ENCODE measurements around the gene AIF1L. TPM values are rescaled to one million over a fixed set of nuclear protein-coding genes. Genes with fewer than 3 reads are reported as not detected.

AIF1L gene
- 10 to 100 TPM; 18.8 to 21.9 TPM for total RNA-seq

- DNase-seq (ENCODE audit: low spot score) (no peak), ATAC-seq (ENCODE audit: insufficient number of reproducible peaks, low FRiP score, low read depth) (no peak)
- Histone ChIP-seq H3K4me1 (ENCODE audit: control insufficient read depth in 1 of 2, low read depth in 2 of 2) (peaks cover 2 to 40% of the 10 kb centered on the region in 2 donors), H3K9me3 (no peaks in the 10 kb centered on the region), H3K36me3 (no peaks in the 10 kb centered on the region), H3K27ac (peak within 1 kb of the TSS; percentile 30 to 53), H3K27me3 (replicated peaks; ENCODE audit: insufficient read depth) (no peaks in the 10 kb centered on the region), H3K4me3 (peak within 1 kb of the TSS; percentile 74)
- TF ChIP-seq CTCF (IDR thresholded peaks at IDR 0.05): no peak
Observed at GRCh38 chr9:131096269-131097125, at the start of gene AIF1L. Gene AIF1L (plus strand): TSS chr9:131096531. CDS start chr9:131096630, 99 bp downstream.

- H3K36me3 ChIP-seq: no peaks in the 10 kb centered on the region
- no peaks in the 10 kb centered on the region for H3K27me3 ChIP-seq (replicated peaks; ENCODE audit: insufficient read depth)
- peak; percentile 93 for TF ChIP-seq CTCF (IDR thresholded peaks at IDR 0.05)
- ATAC-seq (ENCODE audit: insufficient number of reproducible peaks, low FRiP score, low read depth) (no peak), DNase-seq (ENCODE audit: low spot score) (peak; percentile 14)
- no peak overlapping the region for H3K27ac ChIP-seq
- H3K4me1 ChIP-seq (ENCODE audit: control insufficient read depth in 1 of 2, low read depth in 2 of 2): no peaks in the 10 kb centered on the region
- H3K4me3 ChIP-seq: peak overlapping the region; percentile 48
- no peaks in the 10 kb centered on the region for H3K9me3 ChIP-seq
Observed at GRCh38 chr9:131046581-131047202, 49.6 kb upstream of the AIF1L start.

- no peak for DNase-seq (ENCODE audit: low spot score)
- no peak for TF ChIP-seq CTCF (IDR thresholded peaks at IDR 0.05)
- H3K27ac ChIP-seq: no peak overlapping the region
- no peaks in the 10 kb centered on the region for H3K27me3 ChIP-seq (replicated peaks; ENCODE audit: insufficient read depth)
- no peak for ATAC-seq (ENCODE audit: insufficient number of reproducible peaks, low FRiP score, low read depth)
- H3K4me3 ChIP-seq: no peak overlapping the region
- no peaks in the 10 kb centered on the region for H3K9me3 ChIP-seq
- no peaks in the 10 kb centered on the region for H3K36me3 ChIP-seq
- no peaks in the 10 kb centered on the region for H3K4me1 ChIP-seq (ENCODE audit: control insufficient read depth in 1 of 2, low read depth in 2 of 2)
Observed at GRCh38 chr9:131048332-131048731, 48.0 kb upstream of the AIF1L start.

- no peaks in the 10 kb centered on the region for H3K36me3 ChIP-seq
- no peak overlapping the region for H3K27ac ChIP-seq
- H3K4me3 ChIP-seq: no peak overlapping the region
- H3K27me3 ChIP-seq (replicated peaks; ENCODE audit: insufficient read depth): no peaks in the 10 kb centered on the region
- no peak for TF ChIP-seq CTCF (IDR thresholded peaks at IDR 0.05)
- no peak for ATAC-seq (ENCODE audit: insufficient number of reproducible peaks, low FRiP score, low read depth)
- H3K9me3 ChIP-seq: no peaks in the 10 kb centered on the region
- H3K4me1 ChIP-seq (ENCODE audit: control insufficient read depth in 1 of 2, low read depth in 2 of 2): no peaks in the 10 kb centered on the region
- DNase-seq (ENCODE audit: low spot score): no peak
Observed at GRCh38 chr9:131048820-131049219, 47.5 kb upstream of the AIF1L start.
